H1 (cell line): ENCODE data around the gene COQ5. TPM values are rescaled to one million over a fixed set of nuclear protein-coding genes. Genes with fewer than 3 reads are reported as not detected.
A peak's percentile ranks its signal among the peaks of the same experiment; 100 is the strongest.

ENCODE experiments used
- CTCF ChIA-PET: fragments of 300-600 bp; sonication (Branson Sonifier 250); formaldehyde crosslinking; loops from one replicate; lab custom pipeline; 2021; ENCODE audit not compliant: partially characterized antibody; lab: Charles Lee
- POLR2A ChIA-PET: fragments of 300-600 bp; sonication (Branson Sonifier 250); formaldehyde crosslinking; loops from one replicate; lab custom pipeline; 2021; ENCODE audit warnings: inconsistent platforms; ENCODE audit not compliant: partially characterized antibody; lab: Charles Lee
- DNase-seq, 2 experiments: peaks; one replicate each; pipeline versions ENCODE4 v3.0.0 to v3.0.0-alpha.2; 2010 to 2022; ENCODE audit warnings: low spot score in 2 of 2, low read depth in 1 of 2, mixed read lengths in 1 of 2
- FAIRE-seq: peaks from 2 replicates; lab custom pipeline; 2011; peaks lifted over from hg19 to GRCh38; lab: Jason Lieb, UNC
- H2AFZ ChIP-seq: 2 replicates; pipeline ENCODE4 v1.8.1; 2012; ENCODE audit warnings: low read length, inconsistent platforms
- H2AK5ac ChIP-seq: 2 replicates; pipeline ENCODE4 v1.6.1; 2013; ENCODE audit warnings: low read depth, low read length
- H2BK120ac ChIP-seq: replicated peaks from 2 replicates; pipeline ENCODE3; 2013; ENCODE audit warnings: low read depth, low read length, inconsistent platforms
- H2BK12ac ChIP-seq: 2 replicates; pipeline ENCODE4 v1.6.1; 2013; ENCODE audit warnings: low read depth, low read length
- H2BK15ac ChIP-seq: 2 replicates; pipeline ENCODE4 v1.6.1; 2013; ENCODE audit warnings: low read length
- H2BK20ac ChIP-seq: 2 replicates; pipeline ENCODE4 v1.6.1; 2013; ENCODE audit warnings: low read length
- H2BK5ac ChIP-seq: 2 replicates; pipeline ENCODE4 v1.6.1; 2013; ENCODE audit warnings: low read depth, low read length
- H3K14ac ChIP-seq: 2 replicates; pipeline ENCODE4 v1.6.1; 2013; ENCODE audit warnings: inconsistent platforms; ENCODE audit not compliant: insufficient read length
- H3K18ac ChIP-seq: 2 replicates; pipeline ENCODE4 v1.6.1; 2013; ENCODE audit warnings: low read length; ENCODE audit errors: extremely low read depth
- H3K23ac ChIP-seq: 2 replicates; pipeline ENCODE4 v1.6.1; 2013; ENCODE audit warnings: inconsistent platforms; ENCODE audit not compliant: insufficient read length
- H3K23me2 ChIP-seq: 2 replicates; pipeline ENCODE4 v1.6.1; 2013; ENCODE audit warnings: low read depth, low read length
- H3K27ac ChIP-seq: 2 replicates; pipeline ENCODE4 v1.6.1; 2011; ENCODE audit warnings: low read depth, low read length, inconsistent platforms
- H3K27me3 ChIP-seq, 4 experiments: replicated peaks in 1 of 4; 1 replicate in 1 of 4; 2 replicates in 3 of 4; pipeline versions ENCODE4 v1.6.1 to v1.8.1; 2011 to 2013; ENCODE audit warnings: low read length in 3 of 4, mild to moderate bottlenecking in 3 of 4, inconsistent platforms in 2 of 4, mixed read lengths in 2 of 4, moderate library complexity in 1 of 4; ENCODE audit not compliant: control insufficient read depth in 3 of 4, insufficient read depth in 3 of 4; ENCODE audit errors: extremely low read depth in 1 of 4
- H3K36me3 ChIP-seq, 4 experiments: 2 replicates each; pipeline versions ENCODE4 v1.6.1 to v1.8.1; 2011 to 2013; ENCODE audit warnings: mild to moderate bottlenecking in 4 of 4, low read length in 3 of 4, moderate library complexity in 2 of 4, control low read depth in 1 of 4, inconsistent platforms in 1 of 4; ENCODE audit not compliant: insufficient read depth in 4 of 4, control insufficient read depth in 2 of 4
- H3K4ac ChIP-seq: replicated peaks from 2 replicates; pipeline ENCODE3; 2013; ENCODE audit warnings: low read length, low read depth, mixed read lengths, inconsistent platforms; ENCODE audit not compliant: insufficient read length
- H3K4me1 ChIP-seq, 4 experiments: replicated peaks in 1 of 4; 1 replicate in 1 of 4; 2 replicates in 3 of 4; pipeline versions ENCODE4 v1.6.1 to v1.8.1; 2011 to 2013; ENCODE audit warnings: low read length in 3 of 4, inconsistent platforms in 2 of 4, mixed read lengths in 1 of 4; ENCODE audit not compliant: insufficient read depth in 4 of 4, control insufficient read depth in 3 of 4
- H3K4me2 ChIP-seq, 2 experiments: 2 replicates each; pipeline versions ENCODE4 v1.6.1 to v1.8.1; 2011 to 2013; ENCODE audit warnings: low read depth in 2 of 2, low read length in 2 of 2, control low read depth in 1 of 2, inconsistent platforms in 1 of 2, mild to moderate bottlenecking in 1 of 2; ENCODE audit not compliant: insufficient read depth in 1 of 2
- H3K4me3 ChIP-seq, 4 experiments: fragments of 200-600, 300-600 bp in 1 of 4; sonication (generic), shearing (Covaris generic), sonication (Bioruptor Twin) in 1 of 4; 2 replicates each; pipeline versions ENCODE4 v1.5.1 to v1.8.1; 2011 to 2016; ENCODE audit warnings: low read length in 4 of 4, low read depth in 3 of 4, control low read depth in 2 of 4, inconsistent platforms in 2 of 4, mild to moderate bottlenecking in 2 of 4, mixed read lengths in 1 of 4, moderate library complexity in 1 of 4; ENCODE audit not compliant: insufficient read depth in 2 of 4; ENCODE audit errors: extremely low read depth in 1 of 4
- H3K56ac ChIP-seq: replicated peaks from 2 replicates; pipeline ENCODE3; 2013; ENCODE audit warnings: low read depth, mild to moderate bottlenecking, mixed read lengths, low read length, inconsistent platforms; ENCODE audit not compliant: insufficient read length
- H3K79me1 ChIP-seq: 2 replicates; pipeline ENCODE4 v1.6.1; 2013; ENCODE audit warnings: low read depth, low read length, control low read depth
- H3K79me2 ChIP-seq, 2 experiments: 2 replicates each; pipeline versions ENCODE4 v1.6.1 to v1.8.1; 2012 to 2013; ENCODE audit warnings: low read length in 2 of 2, mild to moderate bottlenecking in 2 of 2, inconsistent platforms in 1 of 2; ENCODE audit not compliant: insufficient read depth in 2 of 2, control insufficient read depth in 1 of 2
- H3K9ac ChIP-seq, 4 experiments: replicated peaks in 1 of 4; 1 replicate in 1 of 4; 2 replicates in 3 of 4; pipeline versions ENCODE4 v1.6.1 to v1.8.1; 2011 to 2013; ENCODE audit warnings: low read depth in 3 of 4, low read length in 3 of 4, control low read depth in 2 of 4, mild to moderate bottlenecking in 2 of 4, moderate library complexity in 2 of 4, inconsistent platforms in 1 of 4; ENCODE audit errors: extremely low read depth in 1 of 4
- H3K9me3 ChIP-seq, 2 experiments: 2 replicates each; pipeline versions ENCODE4 v1.6.1 to v1.8.1; 2012 to 2013; ENCODE audit warnings: mild to moderate bottlenecking in 2 of 2, moderate library complexity in 2 of 2, control low read depth in 1 of 2, inconsistent platforms in 1 of 2, low read depth in 1 of 2, low read length in 1 of 2, mixed read lengths in 1 of 2; ENCODE audit not compliant: insufficient read depth in 2 of 2
- H4K20me1 ChIP-seq, 2 experiments: replicated peaks in 1 of 2; 2 replicates each; pipeline versions ENCODE3 to v1.8.1; 2011 to 2013; ENCODE audit warnings: inconsistent platforms in 2 of 2, low read length in 2 of 2, mild to moderate bottlenecking in 1 of 2; ENCODE audit not compliant: insufficient read depth in 2 of 2, control insufficient read depth in 1 of 2
- H4K5ac ChIP-seq: 2 replicates; pipeline ENCODE4 v1.6.1; 2013; ENCODE audit warnings: low read length, low read depth, mixed read lengths, inconsistent platforms; ENCODE audit not compliant: insufficient read length
- H4K8ac ChIP-seq: 2 replicates; pipeline ENCODE4 v1.8.0; 2013; ENCODE audit warnings: mild to moderate bottlenecking, moderate library complexity, low read length, inconsistent platforms; ENCODE audit not compliant: insufficient read depth; ENCODE audit errors: extremely low read depth
- H4K91ac ChIP-seq: replicated peaks from 2 replicates; pipeline ENCODE3; 2013; ENCODE audit warnings: low read length, mixed read lengths, inconsistent platforms; ENCODE audit not compliant: insufficient read length
- BACH1 ChIP-seq: IDR thresholded peaks from 2 replicates; pipeline ENCODE4 v1.6.1; 2012; ENCODE audit warnings: low read length, improper control_type of control experiment
- BCL11A ChIP-seq, 2 experiments: IDR thresholded peaks; one replicate each; pipeline ENCODE4 v1.6.1; 2011; ENCODE audit warnings: low read depth in 2 of 2, low read length in 2 of 2, mild to moderate bottlenecking in 2 of 2
- CEBPB ChIP-seq: IDR thresholded peaks from 2 replicates; pipeline ENCODE4 v1.6.1; 2012; ENCODE audit warnings: low read depth, low read length
- EP300 ChIP-seq, 2 experiments: IDR thresholded peaks; 1 replicate in 1 of 2; 2 replicates in 1 of 2; pipeline ENCODE4 v1.6.1; 2011 to 2012; ENCODE audit warnings: low read depth in 2 of 2, low read length in 2 of 2, mild to moderate bottlenecking in 2 of 2, borderline replicate concordance in 1 of 2, inconsistent platforms in 1 of 2, moderate library complexity in 1 of 2
- HDAC6 ChIP-seq: IDR thresholded peaks from one replicate; pipeline ENCODE4 v1.7.1; 2012; ENCODE audit warnings: low read depth, mild to moderate bottlenecking, inconsistent platforms, low read length, moderate library complexity
- JUND ChIP-seq: IDR thresholded peaks from 2 replicates; pipeline ENCODE4 v1.6.1; 2011; ENCODE audit warnings: mild to moderate bottlenecking, improper control_type of control experiment, low read length
- WGBS, 2 experiments: shearing (Covaris generic) in 1 of 2; methylation state at CpG; one replicate each; pipeline versions ENCODE4 v1.1.6 to v1.1.7; 2013 to 2015; ENCODE audit warnings: low lambda C conversion rate in 2 of 2, mixed read lengths in 2 of 2, inconsistent platforms in 1 of 2, low coverage in 1 of 2, missing lambda C conversion rate in 1 of 2; ENCODE audit not compliant: insufficient replicate concordance in 2 of 2, insufficient coverage in 1 of 2, insufficient read length in 1 of 2; ENCODE audit errors: extremely low coverage in 1 of 2, missing lambda C conversion rate in 1 of 2; 5-methylcytosine and 5-hydroxymethylcytosine counted together
- polyA plus RNA-seq, 7 experiments: library from polyadenylated mRNA; depleted of rRNA in 3 of 7; stranded (reverse) in 5 of 7; unstranded in 2 of 7; fragments of >200 nt in 5 of 7; fragments of 200-250 nt in 2 of 7; gene quantifications; 1 replicate in 5 of 7; 2 replicates in 1 of 7; 4 replicates in 1 of 7; pipeline versions ENCODE4 v1.2.1 to v1.2.3, GENCODE V29; 2011 to 2013; ENCODE audit warnings: missing spikeins in 2 of 7, mixed read lengths in 2 of 7
- total RNA-seq: library from RNA; stranded (reverse); fragmentation: NEBNext Ultra II Directional; extraction: Animal tissue kit (Norgen Biotek cat#: 25700); gene quantifications from 2 replicates; pipeline ENCODE4 v1.2.1, GENCODE V29; 2021

COQ5 gene
- total and polyA plus RNA-seq, 2 of the 8 experiments (the other 6 are each of a cell fraction or from before 2014, with no cell fraction given) = 35.1 to 35.8 TPM

DNA sequence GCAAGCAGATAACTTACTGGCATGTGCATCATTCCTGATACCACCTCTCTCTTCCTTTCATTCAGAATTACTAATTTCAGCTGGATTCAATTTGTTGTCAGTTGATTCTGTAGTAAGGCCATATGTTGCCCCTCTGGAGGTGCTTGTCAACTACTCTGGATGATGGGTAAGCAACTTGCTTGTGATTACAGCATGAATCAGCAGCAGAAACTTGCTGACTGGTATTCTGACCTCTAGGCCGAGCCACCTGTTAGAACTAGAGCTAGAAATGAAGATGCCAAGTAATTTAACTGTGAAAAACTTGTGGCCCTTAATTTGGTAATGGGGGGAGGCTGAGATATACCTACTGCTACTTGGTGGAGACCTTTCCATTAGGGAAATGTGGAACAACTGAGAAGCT, 10.3 kb upstream of the COQ5 start:
- no peak overlapping the region for H3K18ac ChIP-seq
- no peak overlapping the region for H3K9ac ChIP-seq
- DNase-seq (no peak), FAIRE-seq (no peak)
- H3K36me3 ChIP-seq = peaks cover 0 to 16% (median 2%) of the 10 kb centered on the region in 4 experiments; a peak in 2 of 8 replicates
- no peak overlapping the region for H4K8ac ChIP-seq
- H2BK12ac ChIP-seq = no peak overlapping the region
- H2BK120ac ChIP-seq = no peak overlapping the region
- no peaks in the 10 kb centered on the region for H3K27me3 ChIP-seq
- peaks cover 19 to 27% of the 10 kb centered on the region in 2 experiments for H4K20me1 ChIP-seq
- H2BK15ac ChIP-seq = no peak overlapping the region
- peaks cover 3% of the 10 kb centered on the region; the same call in 1 of the 2 replicates for H3K23me2 ChIP-seq
- H3K79me2 ChIP-seq = peaks cover 32 to 94% of the 10 kb centered on the region in 2 experiments
- ChIA-PET POLR2A (interaction anchor here (0.9 to 1.6 kb wide), 4 partner anchors 10 to 78 kb away, joined by 3 to 6 read pairs (median 4); partner anchors contain the start of genes COQ5 and DYNLL1), CTCF (interaction anchor here (0.6 to 1.7 kb wide), 3 partner anchors 44 to 1053 kb away, joined by 3 to 4 read pairs (median 4); no protein-coding TSS in a partner anchor)
- H4K91ac ChIP-seq = no peak overlapping the region
- no peaks in the 10 kb centered on the region for H3K9me3 ChIP-seq
- no peak overlapping the region for H3K56ac ChIP-seq
- no peak overlapping the region for H3K4me2 ChIP-seq
- H2AK5ac ChIP-seq = no peak overlapping the region
- H2BK20ac ChIP-seq = no peak overlapping the region
- 89% methylated on average over 1 of the region's 1 CpG; no CpG with 5 or more reads in 1 of the 2 experiments for WGBS, 2 experiments
- no peak overlapping the region for H2BK5ac ChIP-seq
- no peak for TF ChIP-seq CEBPB
- TF ChIP-seq BCL11A (IDR thresholded peaks at IDR 0.05; ENCODE audit: low read depth in 2 of 2, low read length in 2 of 2) = no peak
- TF ChIP-seq BACH1 = peak; percentile 38; the same call in 1 of the 2 replicates
- no peak for TF ChIP-seq EP300 (IDR thresholded peaks at IDR 0.05; ENCODE audit: borderline replicate concordance in 1 of 2, low read depth in 2 of 2, low read length in 2 of 2)
- no peak for TF ChIP-seq JUND
- TF ChIP-seq HDAC6 = no peak
- H3K27ac ChIP-seq = no peak overlapping the region
- H2AFZ ChIP-seq = no peak overlapping the region
- no peak overlapping the region for H3K4me3 ChIP-seq
- peaks cover 3 to 8% (median 6%) of the 10 kb centered on the region in 4 experiments; a peak in 5 of 7 replicates for H3K4me1 ChIP-seq
- no peak overlapping the region for H3K14ac ChIP-seq
- H3K79me1 ChIP-seq = peaks cover 8% of the 10 kb centered on the region
- no peak overlapping the region for H3K23ac ChIP-seq
- no peak overlapping the region for H4K5ac ChIP-seq
- no peak overlapping the region for H3K4ac ChIP-seq
